ENCODE results near the gene FBXL13. TPM values are rescaled to one million over a fixed set of nuclear protein-coding genes. Genes with fewer than 3 reads are reported as not detected.

Gene FBXL13
- polyA plus RNA-seq, 1 of the 3 experiments (the other 2 are of a cell fraction) = 1.1 TPM

DNA sequence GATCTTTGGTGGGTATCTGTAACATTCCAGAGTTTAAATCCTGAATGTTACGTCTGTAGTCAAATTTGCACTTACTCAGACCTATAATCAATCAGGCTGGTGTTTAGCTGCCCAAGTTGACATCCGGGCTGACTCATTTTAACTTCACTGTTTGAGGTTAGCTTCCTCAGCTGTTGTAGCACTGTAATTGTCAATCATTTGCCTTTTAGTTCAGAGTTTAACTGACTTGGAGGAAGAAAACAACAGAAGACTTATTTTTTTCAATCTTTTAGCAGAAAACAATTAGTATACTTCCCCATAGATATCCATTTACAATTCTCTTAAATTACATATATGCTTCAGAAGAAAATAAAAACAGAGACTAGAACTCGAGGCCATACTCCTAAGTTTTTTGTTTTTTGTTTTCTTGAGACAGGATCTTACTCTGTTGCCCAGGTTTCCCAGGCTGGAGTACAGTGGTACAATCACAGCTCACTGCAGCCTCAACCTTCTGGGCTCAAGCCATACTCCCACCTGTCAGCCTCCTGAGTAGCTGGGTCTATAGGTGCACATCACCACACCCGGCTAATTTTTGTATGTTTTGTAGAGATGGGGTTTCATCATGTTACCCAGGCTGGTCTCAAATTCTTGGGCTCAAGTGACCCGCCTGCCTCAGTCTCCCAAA lies 200.3 kb downstream of the FBXL13 start (continued):
- peak; percentile 82 for TF ChIP-seq TEAD4 (IDR thresholded peaks at IDR 0.05; ENCODE audit: borderline replicate concordance, insufficient read depth)
- TF ChIP-seq, protein P1, sequence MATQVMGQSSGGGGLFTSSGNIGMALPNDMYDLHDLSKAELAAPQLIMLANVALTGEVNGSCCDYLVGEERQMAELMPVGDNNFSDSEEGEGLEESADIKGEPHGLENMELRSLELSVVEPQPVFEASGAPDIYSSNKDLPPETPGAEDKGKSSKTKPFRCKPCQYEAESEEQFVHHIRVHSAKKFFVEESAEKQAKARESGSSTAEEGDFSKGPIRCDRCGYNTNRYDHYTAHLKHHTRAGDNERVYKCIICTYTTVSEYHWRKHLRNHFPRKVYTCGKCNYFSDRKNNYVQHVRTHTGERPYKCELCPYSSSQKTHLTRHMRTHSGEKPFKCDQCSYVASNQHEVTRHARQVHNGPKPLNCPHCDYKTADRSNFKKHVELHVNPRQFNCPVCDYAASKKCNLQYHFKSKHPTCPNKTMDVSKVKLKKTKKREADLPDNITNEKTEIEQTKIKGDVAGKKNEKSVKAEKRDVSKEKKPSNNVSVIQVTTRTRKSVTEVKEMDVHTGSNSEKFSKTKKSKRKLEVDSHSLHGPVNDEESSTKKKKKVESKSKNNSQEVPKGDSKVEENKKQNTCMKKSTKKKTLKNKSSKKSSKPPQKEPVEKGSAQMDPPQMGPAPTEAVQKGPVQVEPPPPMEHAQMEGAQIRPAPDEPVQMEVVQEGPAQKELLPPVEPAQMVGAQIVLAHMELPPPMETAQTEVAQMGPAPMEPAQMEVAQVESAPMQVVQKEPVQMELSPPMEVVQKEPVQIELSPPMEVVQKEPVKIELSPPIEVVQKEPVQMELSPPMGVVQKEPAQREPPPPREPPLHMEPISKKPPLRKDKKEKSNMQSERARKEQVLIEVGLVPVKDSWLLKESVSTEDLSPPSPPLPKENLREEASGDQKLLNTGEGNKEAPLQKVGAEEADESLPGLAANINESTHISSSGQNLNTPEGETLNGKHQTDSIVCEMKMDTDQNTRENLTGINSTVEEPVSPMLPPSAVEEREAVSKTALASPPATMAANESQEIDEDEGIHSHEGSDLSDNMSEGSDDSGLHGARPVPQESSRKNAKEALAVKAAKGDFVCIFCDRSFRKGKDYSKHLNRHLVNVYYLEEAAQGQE (IDR thresholded peaks at IDR 0.05; ENCODE audit: low read depth, low read length) = no peak
- peak; percentile 53 to 98; a peak in 3 of 4 replicates for TF ChIP-seq EP300 (IDR thresholded peaks at IDR 0.05; ENCODE audit: borderline replicate concordance in 1 of 2, low read depth in 1 of 2, low read length in 1 of 2)
- TF ChIP-seq ELF1 (IDR thresholded peaks at IDR 0.05) = no peak
- peak; percentile 57; the same call in 1 of the 2 replicates for TF ChIP-seq MAX (IDR thresholded peaks at IDR 0.05; ENCODE audit: low read depth)
- TF ChIP-seq NFIC (IDR thresholded peaks at IDR 0.05; ENCODE audit: borderline replicate concordance) = peak; percentile 87
- TF ChIP-seq RFX5 (IDR thresholded peaks at IDR 0.05; ENCODE audit: low read length) = no peak
- peak; percentile 92 for TF ChIP-seq FOXM1 (IDR thresholded peaks at IDR 0.05; ENCODE audit: low read depth)
- TF ChIP-seq MXI1 (IDR thresholded peaks at IDR 0.05; ENCODE audit: low read depth, low read length) = no peak

DNA sequence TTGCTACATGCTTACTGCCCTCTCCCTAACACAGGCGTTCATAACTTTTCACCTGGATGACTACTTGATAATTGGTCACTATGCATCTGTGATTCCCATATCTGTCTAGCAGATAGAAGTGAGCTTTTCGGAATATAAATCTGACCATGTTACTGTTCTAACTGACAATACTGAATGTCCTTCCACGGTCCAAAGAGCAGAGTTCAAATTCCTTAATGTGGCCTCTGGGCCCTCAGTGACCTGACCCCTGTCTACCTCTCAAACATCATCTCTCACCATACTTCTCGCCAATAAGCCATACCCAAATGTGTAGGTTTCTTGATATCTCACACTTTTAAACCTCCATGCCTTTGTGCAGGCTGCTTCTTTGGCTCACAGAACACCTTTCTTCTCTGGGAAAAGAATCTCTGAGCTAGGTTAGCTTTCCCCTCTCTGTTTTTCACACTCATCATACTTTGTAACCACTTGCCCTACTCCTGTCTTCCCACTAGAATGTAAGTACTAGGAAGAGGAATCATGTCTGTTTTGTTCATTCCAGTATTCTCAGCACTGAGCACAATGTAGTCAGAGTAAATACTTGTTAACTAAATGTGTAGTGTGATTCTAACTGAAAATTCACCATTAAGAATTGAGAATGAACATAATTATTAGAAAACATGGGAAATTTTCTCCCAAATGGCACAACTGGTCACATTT lies 201.0 kb downstream of the FBXL13 start:
- Histone ChIP-seq H3K4me2 (peak overlapping the region; percentile 15), H3K4me1 (ENCODE audit: control insufficient read depth in 1 of 2, insufficient read depth in 2 of 2, low read depth in 1 of 2, low read length in 1 of 2) (peaks cover 0 to 45% of the 10 kb centered on the region in 2 experiments; a peak in 2 of 4 replicates), H3K9me3 (no peaks in the 10 kb centered on the region), H3K36me3 (replicated peaks in 1 of 2; ENCODE audit: control insufficient read depth in 1 of 2, insufficient read depth in 2 of 2, low read length in 1 of 2) (no peaks in the 10 kb centered on the region), H3K79me2 (ENCODE audit: insufficient read depth) (no peaks in the 10 kb centered on the region), H2AFZ (ENCODE audit: low read depth) (no peak overlapping the region), H3F3A (replicated peaks; ENCODE audit: insufficient read depth) (peaks cover 55% of the 10 kb centered on the region), H3K27ac (ENCODE audit: low read depth in 2 of 2, low read length in 1 of 2) (peak overlapping the region; percentile 76 to 100; a peak in 3 of 4 replicates), H4K20me1 (ENCODE audit: insufficient read depth) (no peaks in the 10 kb centered on the region), H3K9ac (peak overlapping the region; percentile 80), H3K9me2 (no peaks in the 10 kb centered on the region), H3K27me3 (ENCODE audit: insufficient read depth) (no peaks in the 10 kb centered on the region), H3K4me3 (ENCODE audit: low read depth in 2 of 2, low read length in 1 of 2) (no peak overlapping the region)
- POLR2A ChIA-PET = no interaction called here
- 71% methylated on average over 4 of the region's 4 CpGs for WGBS (ENCODE audit: low lambda C conversion rate)
- CTCF ChIA-PET = interaction anchor here (1.1 kb wide), 1 partner anchor 189 kb away, joined by 3 read pairs; no protein-coding TSS in a partner anchor
- TF ChIP-seq ZBTB33 (IDR thresholded peaks at IDR 0.05; ENCODE audit: borderline replicate concordance, low read depth) = no peak
- no peak for TF ChIP-seq GATA2 (CRISPR knock-in tag; IDR thresholded peaks at IDR 0.05)
- TF ChIP-seq YY1 (IDR thresholded peaks at IDR 0.05; ENCODE audit: low read depth) = no peak
- TF ChIP-seq TCF12 (IDR thresholded peaks at IDR 0.05) = no peak
- DNase-seq = no peak
